ENCODE measurements around the gene CLC. TPM values are rescaled to one million over a fixed set of nuclear protein-coding genes. Genes with fewer than 3 reads are reported as not detected.

The CLC gene
- total RNA-seq, 1 donor from 2014 or later = not detected

- no peak for TF ChIP-seq POLR2A (IDR thresholded peaks at IDR 0.05)
- Histone ChIP-seq H3K27ac (no peak overlapping the region), H3K9me3 (no peaks in the 10 kb centered on the region), H3K36me3 (no peaks in the 10 kb centered on the region), H3K27me3 (no peaks in the 10 kb centered on the region), H3K4me1 (no peaks in the 10 kb centered on the region), H3K4me3 (no peak overlapping the region)
- no peak for DNase-seq (ENCODE audit: extremely low spot score in 2 of 2)
- intact Hi-C loops (cut with DNase I) = no loop called here
Observed at GRCh38 chr19:39733841-39734240, 4.0 kb downstream of the CLC start.

- no peak for DNase-seq (ENCODE audit: extremely low spot score in 2 of 2)
- Histone ChIP-seq H3K36me3 (no peaks in the 10 kb centered on the region), H3K4me1 (no peaks in the 10 kb centered on the region), H3K9me3 (no peaks in the 10 kb centered on the region), H3K4me3 (no peak overlapping the region), H3K27ac (no peak overlapping the region), H3K27me3 (no peaks in the 10 kb centered on the region)
- TF ChIP-seq POLR2A (IDR thresholded peaks at IDR 0.05) (no peak), POLR2AphosphoS5 (IDR thresholded peaks at IDR 0.05; ENCODE audit: insufficient read depth in 1 of 2, low read depth in 1 of 2) (no peak), CTCF (IDR thresholded peaks at IDR 0.05) (no peak)
- intact Hi-C loops (cut with DNase I) = no loop called here
Observed at GRCh38 chr19:39731685-39732084, 6.1 kb downstream of the CLC start.

- intact Hi-C loops (cut with DNase I) = no loop called here
- H3K36me3 ChIP-seq = no peaks in the 10 kb centered on the region
- no peaks in the 10 kb centered on the region for H3K9me3 ChIP-seq
- DNase-seq (ENCODE audit: extremely low spot score in 2 of 2) = no peak
- no peaks in the 10 kb centered on the region for H3K27me3 ChIP-seq
- TF ChIP-seq POLR2AphosphoS5 (IDR thresholded peaks at IDR 0.05; ENCODE audit: insufficient read depth in 1 of 2, low read depth in 1 of 2) = no peak
- no peak for TF ChIP-seq CTCF (IDR thresholded peaks at IDR 0.05)
- no peak for TF ChIP-seq POLR2A (IDR thresholded peaks at IDR 0.05)
- H3K27ac ChIP-seq = no peak overlapping the region
- no peak overlapping the region for H3K4me3 ChIP-seq
- no peaks in the 10 kb centered on the region for H3K4me1 ChIP-seq
Observed at GRCh38 chr19:39729594-39729993, 8.2 kb downstream of the CLC start.

GRCh38 chr19:39728040-39728439 is 9.8 kb downstream of the CLC start:
- intact Hi-C loops (cut with DNase I) = no loop called here
- no peaks in the 10 kb centered on the region for H3K4me1 ChIP-seq
- TF ChIP-seq POLR2AphosphoS5 (IDR thresholded peaks at IDR 0.05; ENCODE audit: insufficient read depth in 1 of 2, low read depth in 1 of 2) = no peak
- no peak for TF ChIP-seq CTCF (IDR thresholded peaks at IDR 0.05)
- TF ChIP-seq POLR2A (IDR thresholded peaks at IDR 0.05) = no peak
- DNase-seq (ENCODE audit: extremely low spot score in 2 of 2) = no peak
- H3K36me3 ChIP-seq = no peaks in the 10 kb centered on the region
- H3K27ac ChIP-seq = no peak overlapping the region
- H3K4me3 ChIP-seq = no peak overlapping the region
- H3K9me3 ChIP-seq = no peaks in the 10 kb centered on the region
- no peaks in the 10 kb centered on the region for H3K27me3 ChIP-seq

- no peak overlapping the region for H3K27ac ChIP-seq
- DNase-seq (ENCODE audit: extremely low spot score in 2 of 2) = no peak
- no peaks in the 10 kb centered on the region for H3K36me3 ChIP-seq
- no peak overlapping the region for H3K4me3 ChIP-seq
- TF ChIP-seq POLR2AphosphoS5 (IDR thresholded peaks at IDR 0.05; ENCODE audit: insufficient read depth in 1 of 2, low read depth in 1 of 2) = no peak
- TF ChIP-seq CTCF (IDR thresholded peaks at IDR 0.05) = no peak
- no peak for TF ChIP-seq POLR2A (IDR thresholded peaks at IDR 0.05)
- H3K4me1 ChIP-seq = no peaks in the 10 kb centered on the region
- no peaks in the 10 kb centered on the region for H3K27me3 ChIP-seq
- intact Hi-C loops (cut with DNase I) = no loop called here
- H3K9me3 ChIP-seq = no peaks in the 10 kb centered on the region
Observed at GRCh38 chr19:39727070-39727800, 10.6 kb downstream of the CLC start.
